Muscle of leg (tissue), 11 donors: Measurements from ENCODE around the gene ATF2. TPM values are rescaled to one million over a fixed set of nuclear protein-coding genes. Genes with fewer than 3 reads are reported as not detected.
"Not testable (repeated sequence)": the region's sequence is repeated elsewhere in the genome, so short reads cannot be mapped to it uniquely, and the experiment has no call there.

Source experiments
- DNase-seq: peaks from one replicate; pipeline ENCODE4 v3.0.0; 2013
- H3K27ac ChIP-seq: one replicate; pipeline ENCODE4 v1.5.1; 2013; ENCODE audit warnings: mild to moderate bottlenecking, low read length, control low read depth
- H3K27me3 ChIP-seq: one replicate; pipeline ENCODE4 v1.6.1; 2013; ENCODE audit warnings: low read length; ENCODE audit not compliant: control insufficient read depth, insufficient read depth
- H3K36me3 ChIP-seq: one replicate; pipeline ENCODE4 v1.6.1; 2013; ENCODE audit warnings: low read length; ENCODE audit not compliant: control insufficient read depth, insufficient read depth
- H3K4me1 ChIP-seq: one replicate; pipeline ENCODE4 v1.6.1; 2013; ENCODE audit warnings: low read length; ENCODE audit not compliant: control insufficient read depth, insufficient read depth
- H3K4me3 ChIP-seq: one replicate; pipeline ENCODE4 v1.5.1; 2013; ENCODE audit warnings: low read length, control low read depth
- H3K9me3 ChIP-seq: replicated peaks from 2 replicates; pipeline ENCODE4 v1.6.1; 2013; ENCODE audit warnings: low read depth, low read length; ENCODE audit not compliant: control insufficient read depth
- WGBS: methylation state at CpG from one replicate; pipeline ENCODE4 v1.1.5; 2013; ENCODE audit warnings: missing lambda C conversion rate; ENCODE audit not compliant: insufficient coverage; 5-methylcytosine and 5-hydroxymethylcytosine counted together
- polyA plus RNA-seq, 8 donors: library from polyadenylated mRNA; unstranded; fragments of 120-200 nt; gene quantifications; one replicate each; pipeline versions ENCODE4 v1.2.1 to v1.2.3, GENCODE V29; 2013; ENCODE audit warnings: inconsistent platforms in 1 of 8, low replicate concordance in 1 of 8; ENCODE audit not compliant: insufficient read length in 8 of 8, insufficient read depth in 1 of 8
- total RNA-seq: library from RNA; stranded (reverse); fragments of 120-200 nt; gene quantifications from one replicate; pipeline ENCODE4 v1.2.4, GENCODE V29; 2013

The ATF2 gene
- total and polyA plus RNA-seq, 9 donors, result 24.8 to 35.4 (median 31.5) TPM

DNA sequence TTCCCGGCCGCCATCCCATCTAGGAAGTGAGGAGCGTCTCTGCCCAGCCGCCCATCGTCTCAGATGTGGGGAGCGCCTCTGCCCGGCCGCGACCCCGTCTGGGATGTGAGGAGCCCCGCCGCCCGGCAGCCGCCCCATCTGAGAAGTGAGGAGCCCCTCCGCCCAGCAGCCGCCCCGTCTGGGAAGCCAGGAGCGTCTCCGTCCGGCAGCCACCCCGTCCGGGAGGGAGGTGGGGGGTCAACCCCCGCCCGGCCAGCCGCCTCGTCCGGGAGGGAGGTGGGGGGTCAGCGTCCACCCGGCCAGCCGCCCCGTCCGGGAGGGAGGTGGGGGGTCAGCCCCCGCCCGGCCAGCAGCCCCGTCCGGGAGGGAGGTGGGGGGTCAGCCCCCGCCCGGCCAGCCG is 59.9 kb downstream of the ATF2 start:
- DNase-seq, H3K27me3 ChIP-seq, H3K9me3 ChIP-seq, H3K4me3 ChIP-seq, H3K27ac ChIP-seq, H3K4me1 ChIP-seq, H3K36me3 ChIP-seq: not testable (repeated sequence)
- 95% methylated on average over 14 of the region's 39 CpGs for WGBS

DNA sequence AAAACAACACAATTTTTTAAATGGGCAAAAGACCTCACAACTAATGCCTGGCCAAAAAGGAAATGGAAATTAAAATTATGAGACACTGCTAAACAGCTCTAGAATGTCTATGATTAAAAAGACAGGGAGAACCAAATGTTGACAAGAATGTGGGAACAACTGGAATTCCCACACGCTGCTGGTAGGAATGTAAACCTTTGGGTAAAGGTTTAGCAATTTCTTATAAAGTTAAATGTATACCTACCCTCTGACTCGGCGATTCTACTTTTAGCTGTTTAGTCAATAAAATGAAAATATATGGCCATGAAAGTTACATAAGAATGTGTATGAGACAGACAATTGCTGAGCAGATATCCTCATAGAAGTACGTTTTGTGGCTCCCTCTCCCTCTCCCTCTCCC is 60.9 kb downstream of the ATF2 start:
- Histone ChIP-seq H3K4me3 (no peak overlapping the region), H3K27me3 (no peaks in the 10 kb centered on the region), H3K9me3 (no peaks in the 10 kb centered on the region), H3K4me1 (no peaks in the 10 kb centered on the region), H3K27ac (no peak overlapping the region), H3K36me3 (peaks cover 2% of the 10 kb centered on the region)
- DNase-seq, result no peak
- 70% methylated on average over 1 of the region's 4 CpGs for WGBS

DNA sequence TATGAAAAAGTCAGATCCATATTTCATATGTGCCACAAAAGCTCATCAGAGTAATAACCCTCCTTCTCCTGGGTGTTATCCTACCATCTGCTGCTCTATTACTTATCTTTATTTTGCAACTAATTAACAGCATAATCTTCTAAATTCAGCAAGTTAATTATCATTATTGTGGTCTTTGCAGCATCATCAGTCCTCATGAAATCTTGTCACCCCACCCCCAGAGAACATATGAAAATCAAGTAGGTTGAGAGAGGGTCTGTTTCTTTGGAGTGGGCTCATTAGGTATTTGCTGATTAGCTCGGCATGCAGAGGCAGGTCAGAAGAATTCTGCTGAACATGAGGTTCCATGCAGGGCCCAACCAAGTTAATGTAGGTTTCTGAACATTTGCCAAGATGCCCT is 64.8 kb downstream of the ATF2 start:
- 100% methylated on average over 1 of the region's 1 CpG for WGBS
- Histone ChIP-seq H3K36me3 (no peaks in the 10 kb centered on the region), H3K4me3 (no peak overlapping the region)

DNA sequence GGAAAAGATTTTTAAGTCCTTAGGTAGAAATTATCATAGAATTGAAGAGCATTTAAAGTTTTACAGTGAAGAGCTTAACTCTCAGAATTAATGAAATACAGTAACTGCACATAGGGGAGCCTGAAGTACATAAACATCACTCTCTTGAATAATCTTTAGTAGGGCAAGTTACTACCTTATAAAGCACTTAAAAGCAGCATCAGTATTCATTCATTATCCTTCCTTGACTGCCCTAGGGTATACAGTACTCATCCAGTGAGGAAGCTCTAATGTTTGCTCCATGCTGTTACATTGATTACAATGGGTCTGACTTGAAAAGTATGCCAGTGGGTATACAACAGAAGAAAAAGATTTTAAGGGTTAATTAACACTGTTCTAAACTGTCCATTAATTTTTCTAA is 66.5 kb downstream of the ATF2 start:
- Histone ChIP-seq H3K9me3 (no peaks in the 10 kb centered on the region), H3K36me3 (peaks cover 2% of the 10 kb centered on the region), H3K27me3 (no peaks in the 10 kb centered on the region), H3K4me3 (no peak overlapping the region), H3K27ac (no peak overlapping the region), H3K4me1 (no peaks in the 10 kb centered on the region)
- no peak for DNase-seq

More for the DNA sequence above, 64.8 kb downstream of the ATF2 start:
- H3K4me1 ChIP-seq, result no peaks in the 10 kb centered on the region
- DNase-seq, result no peak
- no peaks in the 10 kb centered on the region for H3K27me3 ChIP-seq
- H3K9me3 ChIP-seq, result no peaks in the 10 kb centered on the region
- no peak overlapping the region for H3K27ac ChIP-seq

DNA sequence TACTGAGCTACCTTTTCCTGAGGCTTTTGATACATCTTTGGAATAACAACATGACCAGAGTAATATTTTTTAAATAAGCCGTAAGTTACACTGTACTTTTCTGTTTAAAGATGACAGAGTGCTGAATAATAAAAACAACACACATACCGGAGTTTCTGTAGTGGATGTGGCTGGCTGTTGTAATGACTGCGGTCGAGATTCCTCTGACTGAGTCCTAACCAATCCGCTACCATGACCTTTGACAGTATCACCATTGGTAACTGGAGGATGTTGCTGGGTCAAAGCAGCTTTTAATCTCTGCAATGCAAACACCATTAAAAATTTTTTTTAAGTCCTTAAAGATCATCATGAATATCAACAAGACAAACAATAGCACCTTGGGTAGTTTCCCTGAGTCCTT is 70.7 kb downstream of the ATF2 start:
- no peak for DNase-seq
- no peaks in the 10 kb centered on the region for H3K27me3 ChIP-seq
- no peak overlapping the region for H3K4me3 ChIP-seq
- WGBS, result no CpG with 5 or more reads among the region's 5 CpGs
- H3K4me1 ChIP-seq, result no peaks in the 10 kb centered on the region
- no peak overlapping the region for H3K27ac ChIP-seq
- no peaks in the 10 kb centered on the region for H3K9me3 ChIP-seq
- H3K36me3 ChIP-seq, result peaks cover 6% of the 10 kb centered on the region

DNA sequence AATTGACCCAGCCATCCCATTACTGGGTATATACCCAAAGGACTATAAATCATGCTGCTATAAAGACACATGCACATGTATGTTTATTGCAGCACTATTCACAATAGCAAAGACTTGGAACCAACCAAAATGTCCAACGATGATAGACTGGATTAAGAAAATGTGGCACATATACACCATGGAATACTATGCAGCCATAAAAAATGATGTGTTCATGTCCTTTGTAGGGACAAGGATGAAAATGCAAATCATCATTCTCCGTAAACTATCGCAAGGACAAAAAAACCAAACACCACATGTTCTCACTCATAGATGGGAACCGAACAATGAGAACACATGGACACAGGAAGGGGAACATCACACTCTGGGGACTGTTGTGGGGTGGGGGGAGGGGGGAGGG is 83.9 kb downstream of the ATF2 start:
- H3K27ac ChIP-seq, DNase-seq, H3K4me3 ChIP-seq, H3K4me1 ChIP-seq, H3K9me3 ChIP-seq, H3K27me3 ChIP-seq, H3K36me3 ChIP-seq: not testable (repeated sequence)
- no CpG with 5 or more reads among the region's 4 CpGs for WGBS

DNA sequence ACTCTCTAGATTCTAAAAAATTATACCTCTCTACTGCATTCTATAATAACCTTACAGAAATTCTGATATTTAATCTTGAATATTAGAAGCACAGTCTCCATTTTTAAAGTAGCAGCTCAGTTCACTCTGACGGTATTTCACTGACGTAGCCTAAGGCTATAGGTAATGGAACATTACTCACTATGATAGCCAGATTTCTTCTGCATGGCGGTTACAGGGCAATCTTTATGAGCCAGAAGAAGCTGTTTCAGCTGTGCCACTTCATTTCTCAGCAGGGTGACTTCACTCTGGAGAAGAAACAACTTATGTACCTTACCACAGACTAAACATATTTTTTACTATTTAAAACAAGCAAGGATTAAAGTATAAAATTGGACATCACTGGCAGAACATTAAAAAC is 87.5 kb downstream of the ATF2 start:
- 100% methylated on average over 1 of the region's 3 CpGs for WGBS
- H3K9me3 ChIP-seq, result no peaks in the 10 kb centered on the region
- H3K4me3 ChIP-seq, result no peak overlapping the region
- H3K36me3 ChIP-seq, result peaks cover 11% of the 10 kb centered on the region
- no peak overlapping the region for H3K27ac ChIP-seq
- H3K27me3 ChIP-seq, result no peaks in the 10 kb centered on the region
- H3K4me1 ChIP-seq, result no peaks in the 10 kb centered on the region
- no peak for DNase-seq

DNA sequence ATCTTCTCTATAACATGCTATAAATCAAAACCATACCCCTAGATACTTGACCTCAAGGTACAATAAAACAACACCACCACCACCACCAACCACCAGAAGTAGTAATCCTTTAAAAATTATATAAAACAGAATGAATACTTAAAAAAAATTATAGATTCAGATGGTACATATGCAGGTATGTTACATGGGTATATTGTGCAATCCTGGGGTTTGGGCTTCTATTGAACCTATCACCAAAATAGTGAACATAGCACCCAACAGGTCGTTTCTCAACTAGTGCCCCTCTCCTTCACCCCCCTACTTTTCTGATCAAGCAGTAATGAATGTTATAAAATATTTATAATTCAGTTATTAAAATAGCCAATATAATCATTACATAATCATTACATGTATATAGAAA is 91.7 kb downstream of the ATF2 start:
- Histone ChIP-seq H3K27me3 (no peaks in the 10 kb centered on the region), H3K36me3 (peaks cover 18% of the 10 kb centered on the region), H3K4me1 (no peaks in the 10 kb centered on the region), H3K27ac (no peak overlapping the region), H3K9me3 (no peaks in the 10 kb centered on the region), H3K4me3 (no peak overlapping the region)
- no peak for DNase-seq
- WGBS, result no CpG with 5 or more reads among the region's 1 CpG

DNA sequence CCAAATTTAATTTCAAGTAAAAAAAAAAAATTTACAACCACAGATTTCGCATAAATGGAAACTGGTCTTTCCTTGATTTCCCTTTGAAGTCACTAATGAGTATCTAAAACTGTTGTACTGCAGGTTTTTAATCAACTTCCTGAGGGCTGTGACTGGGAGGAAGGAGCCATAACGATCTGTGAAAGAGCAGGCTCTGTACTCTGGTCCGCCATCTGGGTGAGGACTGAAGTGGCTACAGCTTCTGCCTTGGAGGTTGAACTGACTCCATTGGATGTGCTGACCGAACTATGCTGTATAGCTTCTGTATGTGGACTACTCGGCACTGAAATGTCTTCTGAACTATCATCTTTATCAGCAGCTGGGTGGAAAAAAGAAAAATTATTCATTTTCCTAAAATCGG is 93.5 kb downstream of the ATF2 start:
- Histone ChIP-seq H3K36me3 (peaks cover 15% of the 10 kb centered on the region), H3K27me3 (no peaks in the 10 kb centered on the region), H3K27ac (no peak overlapping the region), H3K4me1 (no peaks in the 10 kb centered on the region), H3K4me3 (no peak overlapping the region), H3K9me3 (no peaks in the 10 kb centered on the region)
- WGBS, result 56% methylated on average over 3 of the region's 6 CpGs
- DNase-seq, result no peak

DNA sequence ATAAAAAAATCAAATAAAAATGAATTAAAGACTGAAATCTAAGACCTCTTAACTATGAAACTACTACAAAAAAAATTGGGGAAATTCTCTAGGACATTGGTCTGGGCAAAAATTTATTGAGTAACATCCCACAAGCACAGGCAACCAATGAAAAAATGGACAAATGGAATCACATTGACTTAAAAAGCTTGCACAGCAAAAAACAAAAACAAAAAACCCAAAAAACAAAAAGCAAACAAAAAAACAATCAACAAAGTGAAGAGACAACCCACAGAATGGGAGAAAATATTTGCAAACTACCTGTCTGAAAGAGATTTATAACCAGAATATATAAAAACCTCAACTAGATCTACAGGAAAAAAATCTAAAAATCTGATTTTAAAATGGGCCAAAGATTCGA is 99.5 kb downstream of the ATF2 start:
- Histone ChIP-seq H3K27ac (no peak overlapping the region), H3K9me3 (no peaks in the 10 kb centered on the region), H3K36me3 (peaks cover 17% of the 10 kb centered on the region), H3K4me1 (no peaks in the 10 kb centered on the region), H3K4me3 (no peak overlapping the region), H3K27me3 (no peaks in the 10 kb centered on the region)
- DNase-seq, result no peak
- no CpG with 5 or more reads among the region's 1 CpG for WGBS

DNA sequence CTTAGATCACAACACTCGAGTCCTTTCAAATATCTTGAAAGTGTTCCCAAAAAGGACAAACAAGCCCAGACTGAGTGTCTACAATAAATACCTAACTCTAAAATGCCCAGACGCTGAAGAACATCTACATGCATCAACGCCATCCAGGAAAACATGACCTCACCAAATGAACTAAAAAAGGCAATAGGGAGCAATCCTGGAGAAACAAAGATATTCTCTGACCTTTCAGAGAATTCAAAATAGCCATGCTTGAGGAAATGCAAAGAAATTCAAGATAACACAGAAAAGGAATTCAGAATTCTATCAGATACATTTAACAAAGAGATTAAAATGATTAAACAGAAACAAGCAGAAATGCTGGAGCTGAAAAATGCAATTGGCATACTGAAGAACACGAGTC is 101.6 kb downstream of the ATF2 start:
- no peak for DNase-seq
- H3K4me1 ChIP-seq, result no peaks in the 10 kb centered on the region
- H3K36me3 ChIP-seq, result peaks cover 12% of the 10 kb centered on the region
- no peaks in the 10 kb centered on the region for H3K27me3 ChIP-seq
- WGBS, result 100% methylated on average over 1 of the region's 4 CpGs
- H3K27ac ChIP-seq, result no peak overlapping the region
- no peak overlapping the region for H3K4me3 ChIP-seq
- H3K9me3 ChIP-seq, result no peaks in the 10 kb centered on the region
